ENCODE measurements around the gene FKBP1B.

DNA sequence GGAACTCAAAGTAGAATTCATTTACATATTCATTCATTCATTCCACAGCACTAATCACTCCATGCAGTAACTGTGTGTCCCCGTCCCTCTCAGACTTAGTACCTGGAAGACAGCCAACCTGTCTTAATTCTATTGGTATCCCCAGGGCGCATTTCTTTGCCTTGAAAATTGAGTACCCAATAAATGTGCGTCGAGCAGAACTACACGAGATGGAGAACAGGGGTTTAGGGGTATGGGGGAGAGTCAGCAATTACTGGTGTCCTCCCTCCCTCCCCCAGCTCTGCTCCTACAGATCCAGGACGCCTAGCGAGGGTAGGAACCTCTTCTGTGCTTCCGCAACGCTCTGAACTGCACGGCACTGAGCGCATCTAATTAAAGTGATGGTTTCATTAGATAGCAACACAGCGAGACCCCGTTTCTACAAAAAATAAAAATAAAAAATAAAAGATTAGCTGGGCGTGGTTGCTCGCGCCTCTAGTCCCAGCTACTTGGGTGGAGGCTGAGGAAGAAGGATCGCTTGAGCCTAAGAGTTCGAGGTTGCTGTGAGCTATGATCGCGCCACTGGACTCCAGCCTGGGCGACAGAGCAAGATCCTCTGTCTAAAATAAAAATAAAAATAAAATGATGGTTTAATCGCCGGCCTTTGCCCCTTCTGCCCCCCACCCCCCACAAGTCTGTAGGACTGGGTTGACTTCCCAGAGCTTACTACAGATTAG lies 614 bp upstream of the FKBP1B start:
- TF ChIP-seq, protein P1, sequence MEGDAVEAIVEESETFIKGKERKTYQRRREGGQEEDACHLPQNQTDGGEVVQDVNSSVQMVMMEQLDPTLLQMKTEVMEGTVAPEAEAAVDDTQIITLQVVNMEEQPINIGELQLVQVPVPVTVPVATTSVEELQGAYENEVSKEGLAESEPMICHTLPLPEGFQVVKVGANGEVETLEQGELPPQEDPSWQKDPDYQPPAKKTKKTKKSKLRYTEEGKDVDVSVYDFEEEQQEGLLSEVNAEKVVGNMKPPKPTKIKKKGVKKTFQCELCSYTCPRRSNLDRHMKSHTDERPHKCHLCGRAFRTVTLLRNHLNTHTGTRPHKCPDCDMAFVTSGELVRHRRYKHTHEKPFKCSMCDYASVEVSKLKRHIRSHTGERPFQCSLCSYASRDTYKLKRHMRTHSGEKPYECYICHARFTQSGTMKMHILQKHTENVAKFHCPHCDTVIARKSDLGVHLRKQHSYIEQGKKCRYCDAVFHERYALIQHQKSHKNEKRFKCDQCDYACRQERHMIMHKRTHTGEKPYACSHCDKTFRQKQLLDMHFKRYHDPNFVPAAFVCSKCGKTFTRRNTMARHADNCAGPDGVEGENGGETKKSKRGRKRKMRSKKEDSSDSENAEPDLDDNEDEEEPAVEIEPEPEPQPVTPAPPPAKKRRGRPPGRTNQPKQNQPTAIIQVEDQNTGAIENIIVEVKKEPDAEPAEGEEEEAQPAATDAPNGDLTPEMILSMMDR (IDR thresholded peaks at IDR 0.05) = no peak
- TF ChIP-seq POLR2A (IDR thresholded peaks at IDR 0.05) = no peak
